Esophagus squamous epithelium (tissue), 5 donors: ENCODE measurements around the gene ATP6V1E1. TPM values are rescaled to one million over a fixed set of nuclear protein-coding genes. Genes with fewer than 3 reads are reported as not detected.
A peak's percentile ranks its signal among the peaks of the same experiment; 100 is the strongest.
"Not testable (repeated sequence)": the region's sequence is repeated elsewhere in the genome, so short reads cannot be mapped to it uniquely, and the experiment has no call there.

Source experiments
- DNase-seq: peaks from one replicate; lab custom pipeline; 2025; lab: John Stamatoyannopoulos, UW
- H3K27ac ChIP-seq, 4 donors: fragments of 200-600 bp; sonication (generic); one replicate each; pipeline ENCODE4 v1.5.1; 2016 to 2019; ENCODE audit warnings: mild to moderate bottlenecking in 1 of 4
- H3K27me3 ChIP-seq, 4 donors: fragments of 200-600 bp; sonication (generic); 1 replicate in 3 of 4; 2 replicates in 1 of 4; pipeline versions ENCODE4 v1.5.1 to v1.6.0; 2017 to 2021; ENCODE audit warnings: antibody characterized with exemption in 1 of 4
- H3K36me3 ChIP-seq, 3 donors: fragments of 200-600 bp; sonication (generic); one replicate each; pipeline ENCODE4 v1.5.1; 2016 to 2019
- H3K4me1 ChIP-seq, 3 donors: fragments of 200-600 bp; sonication (generic); one replicate each; pipeline ENCODE4 v1.5.1; 2017 to 2019
- H3K4me3 ChIP-seq, 4 donors: fragments of 200-600 bp; sonication (generic); 1 replicate in 3 of 4; 2 replicates in 1 of 4; pipeline ENCODE4 v1.5.1; 2016 to 2019; ENCODE audit warnings: mild to moderate bottlenecking in 2 of 4, moderate library complexity in 1 of 4
- H3K9me3 ChIP-seq, 3 donors: fragments of 200-600 bp; sonication (generic); one replicate each; pipeline ENCODE4 v1.5.1; 2016 to 2019
- POLR2A ChIP-seq, 4 donors: fragments of 450-650 bp; IDR thresholded peaks; one replicate each; pipeline ENCODE4 v1.6.1; 2017; ENCODE audit warnings: antibody characterized with exemption in 4 of 4, mild to moderate bottlenecking in 4 of 4, moderate library complexity in 3 of 4
- WGBS, 2 donors: methylation state at CpG; one replicate each; pipeline ENCODE4 v1.1.5; 2018; 5-methylcytosine and 5-hydroxymethylcytosine counted together
- intact Hi-C: fragments of 100-400 bp; cut with DNase I; formaldehyde crosslinking; loops from one replicate; pipeline ENCODE4 v1.15.0; 2022
- total RNA-seq, 4 donors: library from RNA; depleted of rRNA; stranded (reverse); fragments of >200 nt; gene quantifications; one replicate each; pipeline ENCODE4 v1.1.0, GENCODE V29; 2016
- TF ChIP-seq, protein P1 (sequence below), 6 experiments: fragments of 450-650 bp in 4 of 6; fragments of 200-600 bp in 2 of 6; sonication (generic) in 2 of 6; IDR thresholded peaks; one replicate each; pipeline ENCODE4 v1.5.1; 2016 to 2019; ENCODE audit warnings: antibody characterized with exemption in 6 of 6, mild to moderate bottlenecking in 4 of 6, moderate library complexity in 4 of 6
- donor health status: DM: yes; HTN: yes; CAD: no.

ATP6V1E1 gene
- total RNA-seq, 4 donors from 2014 or later, result 80.9 to 123 (median 99.6) TPM

DNA sequence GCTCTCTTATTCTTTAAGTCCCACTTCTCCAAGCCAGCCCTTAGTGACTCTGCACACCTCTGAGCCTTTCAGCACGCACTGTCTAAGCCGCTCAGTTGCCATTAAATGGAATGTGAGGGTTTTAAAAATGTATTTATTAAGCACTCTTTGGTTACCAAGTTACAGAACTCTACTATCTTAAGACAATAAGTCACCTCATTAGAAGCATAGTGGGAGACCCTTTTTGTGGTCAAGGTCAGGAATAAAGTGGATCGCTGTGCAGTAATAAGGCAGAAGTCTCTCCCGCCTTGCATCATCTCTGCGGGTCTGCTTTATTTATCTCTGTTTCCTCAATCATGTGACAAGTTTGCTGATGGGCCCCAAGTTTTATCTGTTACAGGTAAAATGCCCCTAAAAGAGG, 53.4 kb downstream of the ATP6V1E1 start:
- 94 to 97% methylated on average over 5 of the region's 5 CpGs for WGBS, 2 donors
- intact Hi-C loops, result loop anchor here (10.0 kb wide), 1 partner anchor 50 kb away; the partner anchor contains the start of gene ATP6V1E1

DNA sequence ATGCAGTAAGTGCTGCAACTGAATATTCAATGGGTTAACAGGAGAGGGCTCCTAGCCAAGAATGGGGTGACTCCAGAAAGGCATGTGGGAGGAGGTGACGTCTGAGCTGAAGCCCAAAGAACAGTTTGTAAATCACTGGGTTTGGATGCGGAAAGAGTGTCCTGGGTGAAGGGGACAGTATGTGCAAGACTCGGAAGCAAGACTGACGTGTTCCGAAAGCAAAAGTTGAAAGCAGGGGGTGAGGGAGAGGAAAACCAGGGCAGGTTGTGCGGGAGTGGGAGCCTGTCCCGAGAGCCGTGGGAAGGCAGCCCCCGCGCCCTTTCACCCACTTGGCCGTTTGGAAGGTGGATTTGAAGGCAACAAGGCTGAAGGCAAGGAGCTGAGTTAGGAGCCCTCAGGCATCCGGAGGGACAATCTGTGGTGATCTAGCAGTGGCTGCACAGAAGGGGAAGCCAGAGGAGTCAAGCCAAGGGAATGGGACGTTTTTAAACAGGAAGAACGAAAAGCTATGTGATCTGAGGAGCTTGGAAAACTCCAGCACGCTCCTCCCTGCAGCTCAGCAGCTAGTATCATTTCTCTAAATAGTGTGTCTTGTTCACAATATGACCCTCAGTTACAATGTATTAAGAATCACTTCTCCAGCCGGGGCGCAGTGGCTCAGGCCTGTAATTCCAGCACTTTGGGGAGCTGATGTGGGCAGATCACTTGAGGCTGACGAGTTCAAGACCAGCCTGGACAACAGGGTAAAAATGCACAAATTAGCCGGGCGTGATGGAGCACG, 57.5 kb downstream of the ATP6V1E1 start:
- H3K9me3 ChIP-seq, result no peaks in the 10 kb centered on the region
- H3K4me3 ChIP-seq, result peak overlapping the region in 3 of 4 donors; percentile 18 to 50 (median 31)
- intact Hi-C loops, result loop anchor here (10.0 kb wide), 1 partner anchor 54 kb away; the partner anchor contains the start of gene ATP6V1E1
- no peaks in the 10 kb centered on the region for H3K36me3 ChIP-seq
- WGBS, 2 donors, result 24 to 29% methylated on average over 19 to 20 of the region's 21 CpGs
- H3K27ac ChIP-seq, result peak overlapping the region; percentile 64 to 92 (median 82)
- no peak for DNase-seq
- H3K27me3 ChIP-seq, result peaks cover 0 to 63% (median 0%) of the 10 kb centered on the region in 4 donors
- TF ChIP-seq, protein P1, sequence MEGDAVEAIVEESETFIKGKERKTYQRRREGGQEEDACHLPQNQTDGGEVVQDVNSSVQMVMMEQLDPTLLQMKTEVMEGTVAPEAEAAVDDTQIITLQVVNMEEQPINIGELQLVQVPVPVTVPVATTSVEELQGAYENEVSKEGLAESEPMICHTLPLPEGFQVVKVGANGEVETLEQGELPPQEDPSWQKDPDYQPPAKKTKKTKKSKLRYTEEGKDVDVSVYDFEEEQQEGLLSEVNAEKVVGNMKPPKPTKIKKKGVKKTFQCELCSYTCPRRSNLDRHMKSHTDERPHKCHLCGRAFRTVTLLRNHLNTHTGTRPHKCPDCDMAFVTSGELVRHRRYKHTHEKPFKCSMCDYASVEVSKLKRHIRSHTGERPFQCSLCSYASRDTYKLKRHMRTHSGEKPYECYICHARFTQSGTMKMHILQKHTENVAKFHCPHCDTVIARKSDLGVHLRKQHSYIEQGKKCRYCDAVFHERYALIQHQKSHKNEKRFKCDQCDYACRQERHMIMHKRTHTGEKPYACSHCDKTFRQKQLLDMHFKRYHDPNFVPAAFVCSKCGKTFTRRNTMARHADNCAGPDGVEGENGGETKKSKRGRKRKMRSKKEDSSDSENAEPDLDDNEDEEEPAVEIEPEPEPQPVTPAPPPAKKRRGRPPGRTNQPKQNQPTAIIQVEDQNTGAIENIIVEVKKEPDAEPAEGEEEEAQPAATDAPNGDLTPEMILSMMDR (IDR thresholded peaks at IDR 0.05), result no peak
- peak in 2 of 4 donors; percentile 11 to 34 for TF ChIP-seq POLR2A (IDR thresholded peaks at IDR 0.05)
- H3K4me1 ChIP-seq, result peaks cover 0 to 39% (median 15%) of the 10 kb centered on the region in 3 donors

More for the DNA sequence above, 53.4 kb downstream of the ATP6V1E1 start:
- no peak overlapping the region for H3K4me3 ChIP-seq
- no peak for TF ChIP-seq POLR2A (IDR thresholded peaks at IDR 0.05)
- TF ChIP-seq, protein P1 (IDR thresholded peaks at IDR 0.05), result no peak
- peaks cover 0 to 72% (median 0%) of the 10 kb centered on the region in 4 donors for H3K27me3 ChIP-seq
- DNase-seq, result no peak
- H3K27ac ChIP-seq, result no peak overlapping the region
- H3K36me3 ChIP-seq, result no peaks in the 10 kb centered on the region
- no peaks in the 10 kb centered on the region for H3K9me3 ChIP-seq
- H3K4me1 ChIP-seq, result peaks cover 0 to 40% (median 10%) of the 10 kb centered on the region in 3 donors

DNA sequence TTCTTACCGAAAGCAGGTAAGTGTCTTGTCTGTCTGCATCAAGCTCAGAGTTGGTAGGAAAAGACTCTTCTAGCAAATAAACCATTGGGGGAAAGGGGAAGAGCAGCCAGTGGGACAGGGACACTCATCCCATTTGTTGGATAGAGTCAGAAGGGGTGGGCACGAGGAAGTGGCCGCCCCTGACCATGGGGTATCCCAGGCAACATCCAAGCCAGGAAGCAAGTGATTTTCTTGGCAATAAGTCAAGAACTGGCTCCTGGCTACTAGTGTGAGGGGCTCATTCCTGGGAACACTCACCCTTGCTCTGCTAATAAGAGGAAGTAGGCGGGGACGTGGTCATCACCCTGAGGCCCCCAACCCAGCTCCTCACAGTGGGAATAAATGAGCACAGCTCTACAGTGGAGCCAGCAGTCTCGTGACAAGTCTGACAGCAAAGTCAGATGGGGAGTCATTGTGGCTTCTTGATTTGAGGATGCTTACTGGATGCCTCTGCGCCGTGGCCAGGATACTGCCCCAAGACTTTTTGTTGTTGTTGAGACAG, 58.5 kb downstream of the ATP6V1E1 start:
- no peak for TF ChIP-seq POLR2A (IDR thresholded peaks at IDR 0.05)
- TF ChIP-seq, protein P1 (IDR thresholded peaks at IDR 0.05), result no peak
- H3K27me3 ChIP-seq, result peaks cover 0 to 57% (median 0%) of the 10 kb centered on the region in 4 donors
- intact Hi-C loops, result loop anchor here (10.0 kb wide), 1 partner anchor 55 kb away; the partner anchor contains the start of gene ATP6V1E1
- WGBS, 2 donors, result 65 to 69% methylated on average over 3 to 8 of the region's 8 CpGs
- peak overlapping the region; percentile 58 to 92 (median 82) for H3K27ac ChIP-seq
- no peaks in the 10 kb centered on the region for H3K9me3 ChIP-seq
- peaks cover 0 to 32% (median 15%) of the 10 kb centered on the region in 3 donors for H3K4me1 ChIP-seq
- H3K36me3 ChIP-seq, result no peaks in the 10 kb centered on the region
- DNase-seq, result no peak
- H3K4me3 ChIP-seq, result peak overlapping the region in 1 of 4 donors; percentile 50

DNA sequence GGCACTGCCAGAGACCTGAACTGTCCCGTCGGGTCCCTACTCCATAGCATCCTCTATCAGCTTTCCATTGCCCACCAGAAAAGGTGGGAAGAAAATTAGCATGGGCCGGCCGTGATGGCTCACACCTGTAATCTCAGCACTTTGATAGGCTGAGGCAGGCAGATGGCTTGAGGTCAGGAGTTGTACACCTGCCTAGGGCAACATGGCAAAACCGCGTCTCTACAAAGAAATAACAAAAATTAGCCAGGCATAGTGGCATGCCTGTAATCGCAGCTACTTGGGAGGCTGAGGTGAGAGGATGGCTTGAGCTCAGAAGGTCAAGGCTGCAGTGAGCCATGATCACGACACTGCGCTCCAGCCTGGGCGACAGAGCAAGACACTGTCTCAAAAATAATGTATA, 61.8 kb downstream of the ATP6V1E1 start:
- no peak for DNase-seq
- Histone ChIP-seq H3K4me1 (peaks cover 0 to 34% (median 13%) of the 10 kb centered on the region in 3 donors), H3K4me3 (no peak overlapping the region), H3K27me3 (peaks cover 0 to 53% (median 0%) of the 10 kb centered on the region in 4 donors), H3K9me3 (no peaks in the 10 kb centered on the region), H3K36me3 (no peaks in the 10 kb centered on the region), H3K27ac (no peak overlapping the region)
- WGBS, 2 donors, result 63 to 76% methylated on average over 8 to 9 of the region's 10 CpGs
- intact Hi-C loops, result no loop called here
- TF ChIP-seq POLR2A (IDR thresholded peaks at IDR 0.05), result no peak
- TF ChIP-seq, protein P1 (IDR thresholded peaks at IDR 0.05), result no peak

DNA sequence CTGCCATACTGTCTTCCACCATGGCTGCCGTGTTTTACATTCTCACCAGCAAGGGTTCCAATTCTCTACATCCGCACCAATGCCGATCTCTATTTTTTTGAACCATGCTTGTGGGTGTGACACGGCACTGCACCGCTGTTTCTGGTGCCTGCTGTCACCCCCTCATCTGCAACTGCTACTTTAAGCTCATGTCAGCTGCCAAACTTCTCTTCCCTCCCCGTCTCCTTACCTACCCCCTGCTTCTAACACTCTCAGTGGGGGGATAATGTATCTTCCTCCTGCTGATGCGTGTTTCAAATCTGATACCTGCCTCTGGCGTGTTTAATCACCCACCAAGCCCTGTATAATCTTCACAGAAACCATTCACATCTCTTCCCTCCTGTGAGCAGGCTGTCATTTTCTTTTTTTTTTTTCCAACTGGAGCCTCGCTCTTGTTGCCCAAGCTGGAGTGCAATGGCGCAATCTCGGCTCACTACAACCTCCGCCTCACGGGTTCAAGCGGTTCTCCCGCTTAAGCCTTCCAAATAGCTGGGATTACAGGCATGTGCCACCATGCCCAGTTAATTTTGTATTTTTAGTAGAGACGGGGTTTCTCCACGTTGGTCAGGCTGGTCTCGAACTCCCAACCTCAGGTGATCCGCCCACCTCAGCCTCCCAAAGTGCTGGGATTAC, 62.4 kb downstream of the ATP6V1E1 start:
- intact Hi-C loops, H3K4me3 ChIP-seq, H3K9me3 ChIP-seq, H3K36me3 ChIP-seq, H3K27ac ChIP-seq, DNase-seq: not testable (repeated sequence)
- WGBS, 2 donors, result 77 to 87% methylated on average over 16 to 18 of the region's 19 CpGs
- Histone ChIP-seq H3K27me3 (peaks cover 0 to 47% (median 0%) of the 10 kb centered on the region in 4 donors), H3K4me1 (peaks cover 0 to 27% (median 8%) of the 10 kb centered on the region in 3 donors)
